PC-9 (cell line): ENCODE results near the gene KCTD20.

Source experiments
- CTCF ChIP-seq: fragments of 200-600 bp; sonication (generic); conservative IDR thresholded peaks from 2 replicates; pipeline ENCODE4 v1.6.1; 2017; ENCODE audit warnings: mixed run types, antibody characterized with exemption, mild to moderate bottlenecking, moderate library complexity
- EZH2 ChIP-seq: fragments of 200-600 bp; sonication (generic); IDR thresholded peaks from 2 replicates; pipeline ENCODE4 v1.8.0; 2017; ENCODE audit warnings: antibody characterized with exemption, low read depth

- TF ChIP-seq CTCF (no peak), EZH2 (no peak)
Measured at GRCh38 chr6:36523936-36524499, 81.2 kb downstream of the KCTD20 start.
